Measurements from ENCODE around the gene TENM3. TPM values are rescaled to one million over a fixed set of nuclear protein-coding genes. Genes with fewer than 3 reads are reported as not detected.

Gene TENM3
- total and polyA plus RNA-seq, 10 of the 15 experiments (the other 5 are each of a cell fraction or from before 2014, with no cell fraction given): 0.01 to 1.7 (median 0.08) TPM; not detected in 2

GRCh38 chr4:182536221-182536811, 293.1 kb downstream of the TENM3 start:
- no peaks in the 10 kb centered on the region for H3K36me3 ChIP-seq (ENCODE audit: control insufficient read depth in 2 of 2, insufficient read depth in 2 of 2, low read length in 1 of 2)
- SMC1A ChIA-PET (ENCODE audit: uncharacterized antibody, unreplicated experiment): interaction anchor here (0.9 to 1.5 kb wide), 4 partner anchors 20 to 123 kb away, joined by 3 to 4 read pairs (median 3); no protein-coding TSS in a partner anchor
- intact Hi-C loops (cut with micrococcal nuclease; ENCODE audit: unreplicated experiment) (no loop called here), in situ Hi-C loops (cut with MboI) (no loop called here)
- WGBS (ENCODE audit: insufficient coverage, insufficient replicate concordance, low lambda C conversion rate, missing lambda C conversion rate): 45% methylated on average over 8 of the region's 8 CpGs
- no peak for TF ChIP-seq E2F4 (IDR thresholded peaks at IDR 0.05; ENCODE audit: low read depth, low read length)
- TF ChIP-seq E2F8 (IDR thresholded peaks at IDR 0.05; ENCODE audit: low read depth, partially characterized antibody): no peak
- no peaks in the 10 kb centered on the region for H3K9me3 ChIP-seq (replicated peaks; ENCODE audit: control insufficient read depth, insufficient read depth, low read length)
- H3K9ac ChIP-seq (ENCODE audit: control insufficient read depth, insufficient read depth, low read length): no peak overlapping the region
- no peak overlapping the region for H3K4me3 ChIP-seq
- CTCF ChIA-PET: no interaction called here
- POLR2A ChIA-PET: no interaction called here
- H3K27ac ChIP-seq (ENCODE audit: control insufficient read depth, insufficient read depth): no peak overlapping the region
- FAIRE-seq (no peak), ATAC-seq (no peak), DNase-seq (ENCODE audit: low read depth, low spot score) (no peak)
- no peaks in the 10 kb centered on the region for H4K20me1 ChIP-seq (ENCODE audit: control insufficient read depth, insufficient read depth)
- H2AFZ ChIP-seq (ENCODE audit: control insufficient read depth, low read depth, low read length): no peak overlapping the region
- no peaks in the 10 kb centered on the region for H3K79me2 ChIP-seq (ENCODE audit: control insufficient read depth, insufficient read depth, low read length)
- BruUV-seq (replicated peaks): no TSS peak
- RAD21 ChIA-PET (ENCODE audit: unreplicated experiment): no interaction called here
- H3K27me3 ChIP-seq (replicated peaks in 1 of 2; ENCODE audit: control insufficient read depth in 2 of 2, insufficient read depth in 2 of 2, low read length in 1 of 2): no peaks in the 10 kb centered on the region
- no peak overlapping the region for H3K4me2 ChIP-seq (ENCODE audit: control insufficient read depth, insufficient read depth)
- no peaks in the 10 kb centered on the region for H3K4me1 ChIP-seq (ENCODE audit: control insufficient read depth, insufficient read depth, low read length)

Data from GM12878 (cell line).